H7 (cell line): ENCODE results near the gene API5. TPM values are rescaled to one million over a fixed set of nuclear protein-coding genes. Genes with fewer than 3 reads are reported as not detected.
"Not testable (repeated sequence)": the region's sequence is repeated elsewhere in the genome, so short reads cannot be mapped to it uniquely, and the experiment has no call there.

ENCODE experiments used
- DNase-seq: peaks from one replicate; pipeline ENCODE4 v3.0.0; 2012
- H3K27me3 ChIP-seq: 2 replicates; pipeline ENCODE4 v1.6.0; 2011; ENCODE audit warnings: mild to moderate bottlenecking, low read length; ENCODE audit not compliant: control insufficient read depth, insufficient read depth
- H3K36me3 ChIP-seq: replicated peaks from 2 replicates; pipeline ENCODE4 v1.5.1; 2011; ENCODE audit warnings: low read length; ENCODE audit not compliant: control insufficient read depth, insufficient read depth
- H3K4me3 ChIP-seq: 2 replicates; pipeline ENCODE4 v1.5.1; 2011; ENCODE audit warnings: low read depth, mild to moderate bottlenecking, control low read depth, low read length, moderate library complexity; ENCODE audit not compliant: insufficient read depth
- total RNA-seq: library from RNA; depleted of rRNA; stranded (reverse); fragments of >200 nt; shearing (Covaris generic); gene quantifications from 2 replicates; pipeline ENCODE4 v1.2.3, GENCODE V29; 2014

The API5 gene
- total RNA-seq, 1 experiment from 2014 or later, result 112 TPM

GRCh38 chr11:43328482-43328881 lies 16.7 kb downstream of the API5 start:
- DNase-seq, result no peak
- Histone ChIP-seq H3K27me3 (no peaks in the 10 kb centered on the region), H3K4me3 (no peak overlapping the region), H3K36me3 (peaks cover 41% of the 10 kb centered on the region)

DNA sequence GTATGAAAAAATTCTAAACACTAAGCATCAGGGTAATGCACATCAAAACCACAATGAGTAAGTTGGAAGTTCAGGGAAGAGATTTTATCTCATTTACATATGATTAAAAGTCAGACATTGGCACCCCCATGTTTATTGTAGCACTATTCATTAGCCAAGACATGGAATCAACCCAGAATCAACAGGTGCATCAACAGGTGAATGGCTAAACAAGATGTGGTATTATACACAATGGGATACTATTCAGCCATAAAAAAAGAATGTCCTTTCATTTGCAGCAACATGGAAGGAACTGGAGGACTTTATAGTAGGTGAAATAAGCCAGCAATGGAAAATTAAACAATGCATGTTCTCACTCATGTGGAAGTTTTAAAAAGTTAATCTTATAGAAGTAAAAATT lies 29.4 kb downstream of the API5 start:
- Histone ChIP-seq H3K27me3 (no peaks in the 10 kb centered on the region), H3K4me3 (no peak overlapping the region), H3K36me3 (peaks cover 7% of the 10 kb centered on the region)
- no peak for DNase-seq

- H3K36me3 ChIP-seq, H3K4me3 ChIP-seq, DNase-seq, H3K27me3 ChIP-seq: not testable (repeated sequence)
Observed at GRCh38 chr11:43351426-43351825, 39.6 kb downstream of the API5 start.

- H3K4me3 ChIP-seq, result no peak overlapping the region
- no peaks in the 10 kb centered on the region for H3K36me3 ChIP-seq
- no peaks in the 10 kb centered on the region for H3K27me3 ChIP-seq
- DNase-seq, result no peak
Observed at GRCh38 chr11:43354311-43354710, 42.5 kb downstream of the API5 start.

GRCh38 chr11:43356336-43356735 lies 44.5 kb downstream of the API5 start:
- Histone ChIP-seq H3K36me3 (no peaks in the 10 kb centered on the region), H3K4me3 (no peak overlapping the region), H3K27me3 (no peaks in the 10 kb centered on the region)
- DNase-seq, result no peak

DNA sequence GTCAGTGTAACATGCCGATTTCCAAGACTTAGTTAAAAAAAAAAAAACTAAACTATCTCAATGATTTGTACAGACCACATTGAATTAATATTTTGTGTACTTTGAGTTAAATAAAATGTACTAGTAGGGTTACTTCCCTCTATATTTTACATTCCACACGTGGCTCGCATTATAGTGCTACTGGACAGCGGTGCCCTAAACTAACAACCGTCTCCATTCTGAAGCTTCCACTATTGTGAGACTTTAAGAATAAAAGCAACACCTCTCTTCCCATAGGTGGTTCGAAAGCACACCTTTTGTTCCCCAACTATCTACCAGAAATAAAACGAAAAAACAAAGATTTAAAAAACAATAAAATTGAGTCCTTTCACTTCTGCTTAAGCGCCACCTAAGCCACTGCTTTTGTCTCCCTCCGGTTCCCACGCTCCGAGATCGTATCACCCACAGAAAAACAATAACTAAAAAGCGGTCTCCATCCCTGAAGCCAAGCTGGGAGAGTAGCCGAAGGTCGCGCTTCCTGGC lies 46.5 kb downstream of the API5 start:
- Histone ChIP-seq H3K4me3 (peak overlapping the region; percentile 91), H3K27me3 (no peaks in the 10 kb centered on the region), H3K36me3 (no peaks in the 10 kb centered on the region)
- no peak for DNase-seq

DNA sequence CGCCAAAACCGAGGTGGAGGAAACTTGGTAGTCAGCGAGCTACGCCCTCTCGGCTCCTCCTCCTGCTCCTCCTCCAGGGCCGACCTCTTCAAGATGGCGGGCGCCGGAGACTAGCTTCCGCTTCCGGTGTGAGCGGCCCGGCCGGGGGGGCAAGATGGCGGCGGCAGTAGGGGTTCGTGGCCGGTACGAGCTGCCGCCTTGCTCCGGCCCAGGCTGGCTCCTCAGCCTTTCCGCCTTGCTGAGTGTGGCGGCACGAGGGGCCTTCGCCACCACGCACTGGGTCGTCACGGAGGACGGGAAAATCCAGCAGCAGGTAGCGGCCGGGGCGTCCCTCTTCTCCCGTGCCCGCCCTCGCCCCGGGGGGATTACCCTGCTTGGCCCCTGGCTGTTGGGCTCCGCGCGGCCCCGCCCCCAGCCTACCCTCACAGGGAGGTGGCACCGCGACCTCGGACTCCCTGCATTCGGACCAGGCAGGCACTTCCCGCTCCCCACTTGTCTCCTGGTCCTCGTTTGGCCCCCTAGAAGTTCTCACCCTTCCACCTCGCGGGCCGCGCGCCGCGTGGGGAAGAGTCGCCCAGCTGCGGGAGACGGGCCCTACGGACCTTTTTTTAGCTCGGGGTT lies 47.1 kb downstream of the API5 start, which contains the start of gene TTC17:
Gene TTC17, plus strand, starts transcription at position 120 of the 621 bp plus-strand sequence. Its CDS starts 35 bp downstream, at position 155.
- H3K4me3 ChIP-seq, result peak within 1 kb of the TSS; percentile 91
- H3K27me3 ChIP-seq, result no peaks in the 10 kb centered on the region
- peak; percentile 91 for DNase-seq
- no peaks in the 10 kb centered on the region for H3K36me3 ChIP-seq

- Histone ChIP-seq H3K36me3 (no peaks in the 10 kb centered on the region), H3K27me3 (no peaks in the 10 kb centered on the region), H3K4me3 (peak overlapping the region; percentile 91)
- DNase-seq, result no peak
Observed at GRCh38 chr11:43359422-43359818, 47.6 kb downstream of the API5 start.

- DNase-seq, result no peak
- H3K27me3 ChIP-seq, result no peaks in the 10 kb centered on the region
- no peak overlapping the region for H3K4me3 ChIP-seq
- no peaks in the 10 kb centered on the region for H3K36me3 ChIP-seq
Observed at GRCh38 chr11:43360361-43361032, 48.7 kb downstream of the API5 start.

- no peak overlapping the region for H3K4me3 ChIP-seq
- no peak for DNase-seq
- no peaks in the 10 kb centered on the region for H3K27me3 ChIP-seq
- peaks cover 2% of the 10 kb centered on the region for H3K36me3 ChIP-seq
Observed at GRCh38 chr11:43366677-43367076, 54.9 kb downstream of the API5 start.

- H3K4me3 ChIP-seq, result no peak overlapping the region
- DNase-seq, result no peak
- H3K27me3 ChIP-seq, result no peaks in the 10 kb centered on the region
- H3K36me3 ChIP-seq, result peaks cover 2% of the 10 kb centered on the region
Observed at GRCh38 chr11:43367382-43368178, 55.8 kb downstream of the API5 start.

GRCh38 chr11:43376065-43376464 lies 64.3 kb downstream of the API5 start:
- Histone ChIP-seq H3K36me3 (peaks cover 2% of the 10 kb centered on the region), H3K4me3 (no peak overlapping the region), H3K27me3 (no peaks in the 10 kb centered on the region)
- DNase-seq, result no peak

- H3K4me3 ChIP-seq, result no peak overlapping the region
- DNase-seq, result no peak
- H3K27me3 ChIP-seq, result no peaks in the 10 kb centered on the region
- peaks cover 1% of the 10 kb centered on the region; the same call in 1 of the 2 replicates for H3K36me3 ChIP-seq
Observed at GRCh38 chr11:43376594-43376993, 64.8 kb downstream of the API5 start.

DNA sequence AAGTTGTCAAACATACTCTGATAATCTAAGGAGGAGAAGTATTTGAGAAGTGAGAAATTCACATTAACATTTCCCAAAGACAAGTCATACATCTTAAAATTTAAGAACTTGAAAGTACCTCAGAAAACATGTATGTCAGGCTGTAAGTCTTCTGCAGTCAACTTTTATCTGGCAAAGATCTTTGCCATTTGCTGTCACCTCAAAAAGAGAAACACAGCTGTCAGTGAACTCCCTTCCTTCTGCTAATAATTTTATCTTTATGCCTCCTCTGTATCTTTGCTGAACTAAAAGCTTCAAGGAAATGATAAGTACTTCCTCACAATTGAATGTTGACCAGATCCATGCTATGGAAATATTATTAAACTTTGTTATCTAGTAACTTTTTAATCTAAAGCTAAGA lies 65.6 kb downstream of the API5 start:
- no peak for DNase-seq
- Histone ChIP-seq H3K27me3 (no peaks in the 10 kb centered on the region), H3K36me3 (peaks cover 1% of the 10 kb centered on the region; the same call in 1 of the 2 replicates)

More for the DNA sequence above, 65.6 kb downstream of the API5 start:
- H3K4me3 ChIP-seq, result no peak overlapping the region
